ENCODE data around the gene PPP1CB. TPM values are rescaled to one million over a fixed set of nuclear protein-coding genes. Genes with fewer than 3 reads are reported as not detected.
A peak's percentile ranks its signal among the peaks of the same experiment; 100 is the strongest.
"Not testable (repeated sequence)": the region's sequence is repeated elsewhere in the genome, so short reads cannot be mapped to it uniquely, and the experiment has no call there.

PPP1CB gene
- total RNA-seq, 1 experiment from 2014 or later: 204 TPM

GRCh38 chr2:28778392-28778791 is 26.8 kb downstream of the PPP1CB start:
- no peak for DNase-seq (ENCODE audit: low read depth)

- no peak for DNase-seq (ENCODE audit: low read depth)
Measured at GRCh38 chr2:28779001-28779400, 27.4 kb downstream of the PPP1CB start.

GRCh38 chr2:28780496-28780895 is 28.9 kb downstream of the PPP1CB start:
- no peak for DNase-seq (ENCODE audit: low read depth)

GRCh38 chr2:28782423-28782822 is 30.8 kb downstream of the PPP1CB start:
- DNase-seq (ENCODE audit: low read depth): no peak

GRCh38 chr2:28784570-28784969 is 32.9 kb downstream of the PPP1CB start:
- DNase-seq (ENCODE audit: low read depth): not testable (repeated sequence)

GRCh38 chr2:28796620-28797019 is 45.0 kb downstream of the PPP1CB start:
- no peak for DNase-seq (ENCODE audit: low read depth)

GRCh38 chr2:28801726-28802125 is 50.1 kb downstream of the PPP1CB start:
- DNase-seq (ENCODE audit: low read depth): peak; percentile 39

- DNase-seq (ENCODE audit: low read depth): peak; percentile 12
Measured at GRCh38 chr2:28802975-28803429, 51.4 kb downstream of the PPP1CB start.

- no peak for DNase-seq (ENCODE audit: low read depth)
Measured at GRCh38 chr2:28809927-28810326, 58.3 kb downstream of the PPP1CB start.

- peak; percentile 3 for DNase-seq (ENCODE audit: low read depth)
Measured at GRCh38 chr2:28810384-28811285, 59.0 kb downstream of the PPP1CB start, which contains the start of gene SPDYA. Gene SPDYA, plus strand, starts transcription at chr2:28810834. Its CDS starts 5,181 bp downstream, at chr2:28816015.

- DNase-seq (ENCODE audit: low read depth): no peak
Measured at GRCh38 chr2:28818053-28818452, 66.4 kb downstream of the PPP1CB start.

- peak; percentile 49 for DNase-seq (ENCODE audit: low read depth)
Measured at GRCh38 chr2:28821295-28821958, 69.8 kb downstream of the PPP1CB start.

- DNase-seq (ENCODE audit: low read depth): no peak
Measured at GRCh38 chr2:28822036-28822435, 70.4 kb downstream of the PPP1CB start.

GRCh38 chr2:28824207-28824606 is 72.6 kb downstream of the PPP1CB start:
- DNase-seq (ENCODE audit: low read depth): no peak

GRCh38 chr2:28824870-28825269 is 73.2 kb downstream of the PPP1CB start:
- DNase-seq (ENCODE audit: low read depth): no peak

GRCh38 chr2:28828382-28828781 is 76.8 kb downstream of the PPP1CB start:
- peak; percentile 35 for DNase-seq (ENCODE audit: low read depth)

- no peak for DNase-seq (ENCODE audit: low read depth)
Measured at GRCh38 chr2:28833740-28834470, 82.3 kb downstream of the PPP1CB start.

- no peak for DNase-seq (ENCODE audit: low read depth)
Measured at GRCh38 chr2:28835781-28836180, 84.2 kb downstream of the PPP1CB start.

GRCh38 chr2:28838971-28839370 is 87.3 kb downstream of the PPP1CB start:
- no peak for DNase-seq (ENCODE audit: low read depth)

GRCh38 chr2:28842042-28842441 is 90.4 kb downstream of the PPP1CB start:
- no peak for DNase-seq (ENCODE audit: low read depth)

All from LHCN-M2 (cell line).